Stimulated activated effector memory CD8-positive, alpha-beta T cell treated with anti-CD3 and anti-CD28 coated beads, Interleukin-12 subunit alpha, Interleukin-12 subunit beta, amount 100 ng/mL, for 72 hours (primary cell): Measurements from ENCODE around the gene RASGRF2.

Experiments used
- ATAC-seq: fragments of 150-1000 bp; cut with Tn5 transposase; 2 replicates; pipeline ENCODE4 v1.10.0; 2021
- DNase-seq, 2 donors: peaks; one replicate each; pipeline ENCODE4 v3.0.0; 2021 to 2022; ENCODE audit warnings: low spot score in 2 of 2
- H3K27ac Mint-ChIP-seq: one replicate; pipeline ENCODE4 v1.8.0; 2022; ENCODE audit warnings: mild to moderate bottlenecking, mixed read lengths
- H3K36me3 Mint-ChIP-seq: one replicate; pipeline ENCODE4 v1.8.0; 2022; ENCODE audit warnings: mild to moderate bottlenecking, mixed read lengths
- H3K4me1 Mint-ChIP-seq: one replicate; pipeline ENCODE4 v1.8.0; 2022; ENCODE audit warnings: mixed read lengths
- H3K4me3 Mint-ChIP-seq: one replicate; pipeline ENCODE4 v1.8.0; 2022; ENCODE audit warnings: mild to moderate bottlenecking, mixed read lengths
- H3K9me3 Mint-ChIP-seq: one replicate; pipeline ENCODE4 v1.8.0; 2022; ENCODE audit warnings: mixed read lengths

The RASGRF2 gene

DNA sequence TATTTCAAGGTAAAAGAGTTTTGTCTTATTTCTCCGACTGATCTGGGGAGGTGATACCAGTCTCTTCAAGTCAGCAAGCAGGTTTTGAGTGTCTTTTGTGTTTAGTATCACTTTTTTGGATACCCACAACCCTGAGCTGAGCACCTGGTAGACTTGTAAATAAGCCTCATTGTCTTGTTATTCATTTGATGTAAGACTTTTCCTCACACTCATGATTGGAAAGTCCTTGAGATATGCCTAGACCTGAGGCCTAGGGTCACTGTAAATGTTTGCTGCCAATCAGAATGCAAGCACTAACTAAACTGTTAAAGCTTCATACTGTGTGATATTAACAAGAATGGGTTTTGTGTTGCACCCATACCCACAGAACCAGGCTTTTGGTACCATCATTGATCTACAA lies 172.2 kb downstream of the RASGRF2 start:
- Mint-ChIP-seq H3K4me1 (no peaks in the 10 kb centered on the region), H3K27ac (no peak overlapping the region), H3K36me3 (peaks cover 13% of the 10 kb centered on the region), H3K9me3 (no peaks in the 10 kb centered on the region), H3K4me3 (no peak overlapping the region)
- DNase-seq = no peak
- no peak for ATAC-seq

DNA sequence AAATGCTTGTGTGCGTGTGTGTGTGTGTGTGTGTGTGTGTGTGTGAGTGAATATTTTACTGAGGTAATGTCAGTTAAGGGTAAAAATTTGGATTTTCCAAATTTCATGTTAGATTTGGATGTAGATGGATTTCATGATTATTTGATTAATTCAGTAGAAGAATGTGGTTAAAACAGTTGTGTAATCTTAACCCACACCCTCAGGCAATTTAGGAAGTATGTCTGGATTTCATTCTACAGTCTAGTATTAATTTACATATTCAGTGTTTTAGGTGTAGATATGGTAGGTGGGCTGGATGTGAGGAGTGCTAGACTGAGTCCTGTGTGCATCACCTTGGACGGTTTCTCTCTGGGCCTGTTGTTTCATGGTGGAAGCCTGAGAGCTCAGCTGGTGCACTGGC lies 173.9 kb downstream of the RASGRF2 start:
- no peak overlapping the region for H3K27ac Mint-ChIP-seq
- no peaks in the 10 kb centered on the region for H3K4me1 Mint-ChIP-seq
- ATAC-seq = no peak
- H3K9me3 Mint-ChIP-seq = no peaks in the 10 kb centered on the region
- H3K36me3 Mint-ChIP-seq = peaks cover 11% of the 10 kb centered on the region
- no peak overlapping the region for H3K4me3 Mint-ChIP-seq
- no peak for DNase-seq

- H3K4me1 Mint-ChIP-seq = no peaks in the 10 kb centered on the region
- no peak overlapping the region for H3K4me3 Mint-ChIP-seq
- H3K9me3 Mint-ChIP-seq = no peaks in the 10 kb centered on the region
- no peak overlapping the region for H3K27ac Mint-ChIP-seq
- DNase-seq (no peak), ATAC-seq (no peak)
- H3K36me3 Mint-ChIP-seq = peaks cover 16% of the 10 kb centered on the region
Measured at GRCh38 chr5:81134566-81134965, 174.4 kb downstream of the RASGRF2 start.

DNA sequence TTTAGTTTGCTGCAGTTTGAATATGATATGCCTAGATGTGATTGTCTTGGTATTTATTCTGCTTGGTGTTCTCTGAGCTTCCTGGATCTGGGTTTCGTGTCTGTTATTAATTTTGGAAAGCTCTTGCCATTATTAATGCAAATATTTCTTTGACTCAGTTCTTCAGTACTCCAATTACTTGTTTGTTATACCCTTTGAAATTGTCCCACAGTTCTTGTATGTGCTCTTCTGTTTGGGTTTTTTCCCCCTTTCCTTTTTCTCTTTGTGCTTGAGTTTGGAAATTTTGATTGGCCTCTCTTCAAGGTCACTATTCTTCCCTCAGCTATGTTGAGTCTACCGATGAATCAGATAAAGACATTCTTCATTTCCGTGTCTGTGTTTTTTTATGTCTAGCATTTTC lies 176.4 kb downstream of the RASGRF2 start:
- peaks cover 6% of the 10 kb centered on the region for H3K4me1 Mint-ChIP-seq
- H3K36me3 Mint-ChIP-seq = peaks cover 19% of the 10 kb centered on the region
- no peaks in the 10 kb centered on the region for H3K9me3 Mint-ChIP-seq
- H3K4me3 Mint-ChIP-seq = no peak overlapping the region
- no peak for ATAC-seq
- no peak overlapping the region for H3K27ac Mint-ChIP-seq
- DNase-seq = no peak

- Mint-ChIP-seq H3K4me1 (peaks cover 6% of the 10 kb centered on the region), H3K27ac (no peak overlapping the region), H3K4me3 (no peak overlapping the region), H3K36me3 (peaks cover 19% of the 10 kb centered on the region), H3K9me3 (no peaks in the 10 kb centered on the region)
- no peak for ATAC-seq
- DNase-seq = no peak
Measured at GRCh38 chr5:81137833-81138232, 177.7 kb downstream of the RASGRF2 start.

DNA sequence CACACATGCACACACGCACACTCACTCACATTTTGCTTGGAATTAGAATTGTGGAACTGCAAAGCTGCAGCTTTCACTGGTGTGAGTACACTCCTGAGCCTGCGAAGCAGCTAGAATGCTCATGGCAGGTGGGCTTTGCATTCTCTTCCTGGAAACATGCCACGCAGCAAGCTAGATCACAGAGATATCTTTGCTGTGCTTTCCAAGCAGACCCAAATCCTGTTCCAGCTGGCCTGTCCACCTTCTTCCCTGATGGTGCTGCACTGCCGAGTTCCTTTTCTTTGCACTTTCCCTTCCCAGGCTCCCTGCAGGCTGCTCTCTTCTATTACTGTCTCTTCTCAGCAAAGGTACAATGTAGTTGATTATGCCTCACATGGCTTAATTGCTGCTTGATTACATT lies 180.3 kb downstream of the RASGRF2 start:
- DNase-seq (no peak), ATAC-seq (no peak)
- Mint-ChIP-seq H3K27ac (no peak overlapping the region), H3K4me1 (peaks cover 6% of the 10 kb centered on the region), H3K4me3 (no peak overlapping the region), H3K36me3 (peaks cover 19% of the 10 kb centered on the region), H3K9me3 (no peaks in the 10 kb centered on the region)

- Mint-ChIP-seq H3K9me3 (no peaks in the 10 kb centered on the region), H3K4me3 (no peak overlapping the region), H3K27ac (no peak overlapping the region), H3K36me3 (peaks cover 19% of the 10 kb centered on the region), H3K4me1 (peaks cover 6% of the 10 kb centered on the region)
- ATAC-seq (no peak), DNase-seq (no peak)
Measured at GRCh38 chr5:81140943-81141342, 180.8 kb downstream of the RASGRF2 start.

GRCh38 chr5:81142108-81142507 lies 181.9 kb downstream of the RASGRF2 start:
- no peak overlapping the region for H3K27ac Mint-ChIP-seq
- H3K9me3 Mint-ChIP-seq = no peaks in the 10 kb centered on the region
- peaks cover 19% of the 10 kb centered on the region for H3K36me3 Mint-ChIP-seq
- ATAC-seq (no peak), DNase-seq (no peak)
- H3K4me3 Mint-ChIP-seq = no peak overlapping the region
- peaks cover 6% of the 10 kb centered on the region for H3K4me1 Mint-ChIP-seq

DNA sequence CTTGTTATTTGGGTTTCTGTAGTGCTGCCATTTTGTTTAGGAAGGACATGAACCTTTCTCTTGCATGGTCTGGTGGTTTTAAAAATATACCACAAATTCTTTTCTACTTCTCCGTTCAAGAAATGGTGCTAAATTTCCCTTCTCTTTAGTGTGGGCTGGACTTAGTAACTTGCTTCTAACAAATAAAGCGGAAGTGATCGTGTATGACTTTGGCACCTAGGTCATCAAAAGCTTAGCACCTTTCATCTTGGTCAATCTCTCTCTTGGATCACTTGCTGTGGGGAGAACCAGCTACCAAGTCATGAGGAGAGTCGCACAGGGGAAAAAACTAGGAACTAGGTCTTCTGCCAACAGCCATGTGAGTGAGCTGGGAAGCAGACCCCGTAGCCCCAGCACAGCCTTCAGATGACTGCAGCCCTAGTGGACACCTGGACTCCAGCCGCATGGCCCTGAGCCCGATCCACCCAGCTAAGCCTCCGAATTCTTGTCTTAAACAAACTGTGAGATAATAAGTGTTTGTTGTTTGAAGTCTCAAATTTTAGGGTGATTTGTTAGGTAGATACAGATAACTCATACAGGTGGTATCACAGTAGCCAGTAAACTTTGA lies 185.3 kb downstream of the RASGRF2 start:
- peaks cover 5% of the 10 kb centered on the region for H3K36me3 Mint-ChIP-seq
- no peak for DNase-seq
- H3K4me3 Mint-ChIP-seq = no peak overlapping the region
- no peaks in the 10 kb centered on the region for H3K9me3 Mint-ChIP-seq
- H3K4me1 Mint-ChIP-seq = peaks cover 4% of the 10 kb centered on the region
- no peak overlapping the region for H3K27ac Mint-ChIP-seq
- no peak for ATAC-seq

- H3K27ac Mint-ChIP-seq = no peak overlapping the region
- no peak overlapping the region for H3K4me3 Mint-ChIP-seq
- H3K36me3 Mint-ChIP-seq = no peaks in the 10 kb centered on the region
- ATAC-seq = no peak
- no peaks in the 10 kb centered on the region for H3K4me1 Mint-ChIP-seq
- DNase-seq = no peak
- H3K9me3 Mint-ChIP-seq = no peaks in the 10 kb centered on the region
Measured at GRCh38 chr5:81146031-81146430, 185.9 kb downstream of the RASGRF2 start.

DNA sequence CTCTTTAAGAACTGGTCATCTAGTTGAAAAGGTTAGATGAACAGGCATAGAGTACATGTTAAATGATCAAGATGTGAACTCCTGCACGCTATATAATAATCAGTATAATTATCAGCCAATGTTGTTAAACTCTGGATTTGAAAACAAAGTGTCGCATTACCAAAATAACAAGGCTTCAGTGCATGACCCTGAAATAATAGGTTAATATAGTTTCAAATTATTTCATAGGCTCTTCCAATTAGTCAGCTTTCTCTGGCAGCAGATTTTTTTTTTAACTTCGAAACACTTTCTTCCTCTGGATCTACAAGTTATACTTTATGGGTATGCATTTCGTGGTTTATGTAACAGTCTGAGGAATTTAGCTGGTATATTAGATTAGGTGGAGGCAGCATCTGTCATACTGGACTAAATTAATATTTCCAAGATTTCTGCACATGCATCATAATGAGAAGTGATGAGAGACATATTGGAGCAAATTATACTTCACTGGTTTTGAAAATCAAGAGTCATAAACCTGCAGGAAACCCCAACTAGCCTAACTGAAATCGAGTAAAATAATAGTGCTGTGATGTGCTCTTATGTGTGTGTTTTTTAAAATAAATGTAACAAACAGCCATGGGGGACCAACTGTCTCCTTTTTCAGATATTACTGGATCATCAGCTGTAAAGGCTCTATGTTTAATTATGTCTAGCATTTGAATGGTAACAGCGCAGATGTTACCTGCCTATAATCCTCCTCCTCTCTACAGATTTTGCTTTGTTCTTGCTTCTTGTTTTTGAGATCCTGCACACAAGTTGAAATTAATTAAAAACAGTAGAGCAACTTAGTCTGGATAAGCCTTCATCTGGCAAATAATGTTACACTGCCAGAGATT lies 187.1 kb downstream of the RASGRF2 start:
- no peak overlapping the region for H3K27ac Mint-ChIP-seq
- H3K36me3 Mint-ChIP-seq = no peaks in the 10 kb centered on the region
- H3K9me3 Mint-ChIP-seq = no peaks in the 10 kb centered on the region
- H3K4me3 Mint-ChIP-seq = no peak overlapping the region
- ATAC-seq = no peak
- no peak for DNase-seq
- no peaks in the 10 kb centered on the region for H3K4me1 Mint-ChIP-seq

DNA sequence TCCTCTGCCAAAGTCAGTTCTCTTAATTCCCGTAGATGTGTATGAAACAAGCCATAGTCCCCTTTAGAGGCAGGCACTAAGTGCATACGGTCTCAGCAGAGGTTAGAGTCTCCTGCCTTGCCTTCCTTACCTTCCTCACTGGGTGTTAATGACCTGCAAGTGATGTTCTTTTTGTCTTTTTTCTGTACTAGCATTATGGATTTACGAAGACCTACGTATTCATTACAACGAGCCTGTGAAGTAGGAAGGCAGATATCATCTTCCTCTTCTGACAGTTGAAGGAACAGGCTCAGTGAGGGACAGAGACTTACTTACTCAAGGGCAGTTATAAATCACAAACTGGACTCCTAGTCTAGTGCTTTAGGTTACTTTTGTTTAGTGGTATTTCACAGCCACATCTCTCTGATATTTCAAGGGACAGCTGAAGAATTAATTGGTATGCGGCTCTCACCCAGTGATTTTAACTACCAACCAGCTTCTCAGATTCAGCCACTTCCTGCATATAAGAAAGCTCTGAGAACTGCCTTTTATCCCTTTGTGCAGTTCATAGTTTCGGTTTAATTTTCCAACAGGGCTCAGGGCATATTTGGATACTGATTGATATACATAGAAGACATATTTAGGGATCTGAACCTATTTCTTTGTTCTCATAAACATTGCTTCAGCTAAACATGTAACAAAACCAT lies 187.9 kb downstream of the RASGRF2 start:
- no peak for ATAC-seq
- Mint-ChIP-seq H3K36me3 (no peaks in the 10 kb centered on the region), H3K4me1 (no peaks in the 10 kb centered on the region), H3K9me3 (peaks cover under 1% of the 10 kb centered on the region), H3K27ac (no peak overlapping the region), H3K4me3 (no peak overlapping the region)
- no peak for DNase-seq

- Mint-ChIP-seq H3K4me3 (no peak overlapping the region), H3K4me1 (no peaks in the 10 kb centered on the region), H3K9me3 (peaks cover 13% of the 10 kb centered on the region), H3K36me3 (no peaks in the 10 kb centered on the region), H3K27ac (no peak overlapping the region)
- DNase-seq (no peak), ATAC-seq (no peak)
Measured at GRCh38 chr5:81151546-81151945, 191.4 kb downstream of the RASGRF2 start.

GRCh38 chr5:81154725-81155124 lies 194.6 kb downstream of the RASGRF2 start:
- Mint-ChIP-seq H3K36me3 (no peaks in the 10 kb centered on the region), H3K9me3 (peaks cover 13% of the 10 kb centered on the region), H3K4me3 (no peak overlapping the region), H3K27ac (no peak overlapping the region), H3K4me1 (no peaks in the 10 kb centered on the region)
- DNase-seq = no peak
- ATAC-seq = no peak

DNA sequence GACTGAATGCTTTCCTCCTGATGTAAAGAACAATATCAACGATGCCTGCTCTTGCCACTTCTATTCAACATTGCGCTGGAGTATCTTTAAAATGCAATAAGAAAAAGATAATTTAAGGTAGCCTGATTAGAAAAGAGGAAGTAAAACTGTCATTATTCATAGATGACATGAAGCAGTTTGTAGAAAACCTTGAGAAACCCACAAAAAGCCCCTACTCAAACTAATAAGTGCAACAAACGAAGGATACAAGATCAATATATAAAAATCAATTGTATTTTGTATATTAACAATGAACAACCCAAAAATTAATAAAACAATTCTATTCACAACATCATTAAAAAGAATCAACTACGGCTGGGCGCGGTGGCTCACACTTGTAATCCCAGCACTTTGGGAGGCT lies 196.6 kb downstream of the RASGRF2 start:
- no peak for DNase-seq
- H3K4me1 Mint-ChIP-seq = no peaks in the 10 kb centered on the region
- H3K4me3 Mint-ChIP-seq = no peak overlapping the region
- H3K9me3 Mint-ChIP-seq = peaks cover 13% of the 10 kb centered on the region
- H3K27ac Mint-ChIP-seq = no peak overlapping the region
- H3K36me3 Mint-ChIP-seq = no peaks in the 10 kb centered on the region
- no peak for ATAC-seq
